Measurements from ENCODE around the gene RBM4B. TPM values are rescaled to one million over a fixed set of nuclear protein-coding genes. Genes with fewer than 3 reads are reported as not detected.
A peak's percentile ranks its signal among the peaks of the same experiment; 100 is the strongest.

RBM4B gene
- total RNA-seq, 4 donors from 2014 or later, result 10.3 to 13.2 (median 12.2) TPM

GRCh38 chr11:66694732-66695207, 17.1 kb upstream of the RBM4B start:
- WGBS, result 2% methylated on average over 5 of the region's 6 CpGs

GRCh38 chr11:66694056-66694410, 16.3 kb upstream of the RBM4B start:
- Histone ChIP-seq H3K4me1 (peaks cover 0 to 10% (median 4%) of the 10 kb centered on the region in 4 donors), H3K27me3 (no peaks in the 10 kb centered on the region), H3K27ac (replicated peaks in 1 of 4) (no peak overlapping the region), H3K9me3 (no peaks in the 10 kb centered on the region), H3K4me3 (no peak overlapping the region), H3K36me3 (no peaks in the 10 kb centered on the region)
- intact Hi-C loops (cut with DNase I), result loop anchor here (1.0 to 2.0 kb wide), 2 partner anchors 139 to 189 kb away; no protein-coding TSS in a partner anchor
- WGBS, result 78% methylated on average over 10 of the region's 13 CpGs
- no peak for DNase-seq (ENCODE audit: extremely low spot score)
- TF ChIP-seq EP300 (IDR thresholded peaks at IDR 0.05) (no peak), POLR2A (IDR thresholded peaks at IDR 0.05; ENCODE audit: low read depth) (no peak), POLR2AphosphoS5 (IDR thresholded peaks at IDR 0.05) (no peak), CTCF (IDR thresholded peaks at IDR 0.05) (no peak)

More at GRCh38 chr11:66694732-66695207, 17.1 kb upstream of the RBM4B start:
- intact Hi-C loops (cut with DNase I), result loop anchor here (1.0 to 2.0 kb wide), 2 partner anchors 139 to 188 kb away; no protein-coding TSS in a partner anchor
- peaks cover 0 to 10% (median 4%) of the 10 kb centered on the region in 4 donors for H3K4me1 ChIP-seq
- H3K9me3 ChIP-seq, result peaks cover 0 to 7% (median 4%) of the 10 kb centered on the region in 4 donors
- no peaks in the 10 kb centered on the region for H3K27me3 ChIP-seq
- DNase-seq (ENCODE audit: extremely low spot score), result peak; percentile 95
- H3K36me3 ChIP-seq, result no peaks in the 10 kb centered on the region
- TF ChIP-seq CTCF (IDR thresholded peaks at IDR 0.05) (peak; percentile 89 to 97 (median 95)), EP300 (IDR thresholded peaks at IDR 0.05) (no peak), POLR2AphosphoS5 (IDR thresholded peaks at IDR 0.05) (peak in 1 of 2 donors; percentile 54)
- no peak overlapping the region for H3K27ac ChIP-seq (replicated peaks in 1 of 4)
- H3K4me3 ChIP-seq, result no peak overlapping the region

GRCh38 chr11:66693356-66694055, 15.8 kb upstream of the RBM4B start:
- Histone ChIP-seq H3K4me1 (peaks cover 0 to 10% (median 4%) of the 10 kb centered on the region in 4 donors), H3K27ac (replicated peaks in 1 of 4) (no peak overlapping the region), H3K27me3 (no peaks in the 10 kb centered on the region), H3K36me3 (no peaks in the 10 kb centered on the region), H3K9me3 (no peaks in the 10 kb centered on the region), H3K4me3 (no peak overlapping the region)
- no peak for DNase-seq (ENCODE audit: extremely low spot score)
- TF ChIP-seq EP300 (IDR thresholded peaks at IDR 0.05), result no peak
- no peak for TF ChIP-seq POLR2AphosphoS5 (IDR thresholded peaks at IDR 0.05)
- no peak for TF ChIP-seq POLR2A (IDR thresholded peaks at IDR 0.05; ENCODE audit: low read depth)
- TF ChIP-seq CTCF (IDR thresholded peaks at IDR 0.05), result no peak
- WGBS, result 89% methylated on average over 15 of the region's 15 CpGs
- intact Hi-C loops (cut with DNase I), result loop anchor here (1.0 to 2.0 kb wide), 2 partner anchors 140 to 189 kb away; no protein-coding TSS in a partner anchor

- H3K36me3 ChIP-seq, result no peaks in the 10 kb centered on the region
- no peaks in the 10 kb centered on the region for H3K27me3 ChIP-seq
- intact Hi-C loops (cut with DNase I), result no loop called here
- no peak for DNase-seq (ENCODE audit: extremely low spot score)
- no peak overlapping the region for H3K27ac ChIP-seq (replicated peaks in 1 of 4)
- 90% methylated on average over 12 of the region's 20 CpGs for WGBS
- no peaks in the 10 kb centered on the region for H3K9me3 ChIP-seq
- H3K4me3 ChIP-seq, result no peak overlapping the region
- H3K4me1 ChIP-seq, result peaks cover 0 to 10% (median 4%) of the 10 kb centered on the region in 4 donors
- no peak for TF ChIP-seq POLR2AphosphoS5 (IDR thresholded peaks at IDR 0.05)
- no peak for TF ChIP-seq EP300 (IDR thresholded peaks at IDR 0.05)
- TF ChIP-seq POLR2A (IDR thresholded peaks at IDR 0.05; ENCODE audit: low read depth), result no peak
- TF ChIP-seq CTCF (IDR thresholded peaks at IDR 0.05), result no peak
Observed at GRCh38 chr11:66692871-66693331, 15.2 kb upstream of the RBM4B start.
